Vagina (tissue), 2 donors: ENCODE data around the gene AQP12B. TPM values are rescaled to one million over a fixed set of nuclear protein-coding genes. Genes with fewer than 3 reads are reported as not detected.
"Not testable (repeated sequence)": the region's sequence is repeated elsewhere in the genome, so short reads cannot be mapped to it uniquely, and the experiment has no call there.

Source experiments
- DNase-seq, 2 donors: peaks; one replicate each; pipeline ENCODE4 v3.0.0-alpha.2; 2017; ENCODE audit errors: extremely low spot score in 2 of 2
- H3K27ac ChIP-seq: fragments of 200-600 bp; sonication (generic); one replicate; pipeline ENCODE4 v1.5.1; 2019
- H3K27me3 ChIP-seq: fragments of 200-600 bp; sonication (generic); one replicate; pipeline ENCODE4 v1.5.1; 2019
- H3K36me3 ChIP-seq, 2 donors: fragments of 200-600 bp; sonication (generic); one replicate each; pipeline ENCODE4 v1.5.1; 2017 to 2019
- H3K4me1 ChIP-seq: fragments of 200-600 bp; sonication (generic); one replicate; pipeline ENCODE4 v1.5.1; 2019
- H3K4me3 ChIP-seq, 2 donors: fragments of 200-600 bp; sonication (generic); 1 replicate in 1 of 2; 2 replicates in 1 of 2; pipeline ENCODE4 v1.5.1; 2016 to 2019
- H3K9me3 ChIP-seq: fragments of 200-600 bp; sonication (generic); one replicate; pipeline ENCODE4 v1.5.1; 2019
- POLR2A ChIP-seq, 2 donors: fragments of 450-650 bp; IDR thresholded peaks; one replicate each; pipeline ENCODE4 v1.6.1; 2017; ENCODE audit warnings: antibody characterized with exemption in 2 of 2, mild to moderate bottlenecking in 2 of 2, moderate library complexity in 2 of 2
- POLR2AphosphoS5 ChIP-seq, 2 donors: sonication (generic); formaldehyde crosslinking; IDR thresholded peaks; one replicate each; pipeline ENCODE4 v1.9.0; 2017; ENCODE audit warnings: antibody characterized with exemption in 2 of 2, mild to moderate bottlenecking in 2 of 2, low read depth in 1 of 2; ENCODE audit not compliant: insufficient read depth in 1 of 2
- intact Hi-C: fragments of 100-400 bp; cut with DNase I; formaldehyde crosslinking; loops from one replicate; pipeline ENCODE4 v1.15.1; 2023
- total RNA-seq: library from RNA; depleted of rRNA; stranded (reverse); fragments of >200 nt; gene quantifications from one replicate; pipeline ENCODE4 v1.2.3, GENCODE V29; 2016
- TF ChIP-seq, protein P1 (sequence below), 3 experiments: fragments of 450-650 bp in 2 of 3; fragments of 200-600 bp in 1 of 3; sonication (generic) in 1 of 3; IDR thresholded peaks; one replicate each; pipeline ENCODE4 v1.5.1; 2017 to 2019; ENCODE audit warnings: antibody characterized with exemption in 3 of 3, mild to moderate bottlenecking in 2 of 3, moderate library complexity in 2 of 3

AQP12B gene
- not detected for total RNA-seq

GRCh38 chr2:240682431-240683224 is at the start of gene AQP12B:
Gene AQP12B, minus strand, starts transcription at chr2:240682885. Its CDS starts 48 bp downstream, at chr2:240682837.
- H3K4me3 ChIP-seq, intact Hi-C loops, H3K9me3 ChIP-seq, H3K36me3 ChIP-seq, H3K27me3 ChIP-seq, H3K4me1 ChIP-seq, H3K27ac ChIP-seq, DNase-seq: not testable (repeated sequence)

GRCh38 chr2:240732184-240732583 is 49.5 kb upstream of the AQP12B start:
- no peak overlapping the region for H3K27ac ChIP-seq
- TF ChIP-seq, protein P1, sequence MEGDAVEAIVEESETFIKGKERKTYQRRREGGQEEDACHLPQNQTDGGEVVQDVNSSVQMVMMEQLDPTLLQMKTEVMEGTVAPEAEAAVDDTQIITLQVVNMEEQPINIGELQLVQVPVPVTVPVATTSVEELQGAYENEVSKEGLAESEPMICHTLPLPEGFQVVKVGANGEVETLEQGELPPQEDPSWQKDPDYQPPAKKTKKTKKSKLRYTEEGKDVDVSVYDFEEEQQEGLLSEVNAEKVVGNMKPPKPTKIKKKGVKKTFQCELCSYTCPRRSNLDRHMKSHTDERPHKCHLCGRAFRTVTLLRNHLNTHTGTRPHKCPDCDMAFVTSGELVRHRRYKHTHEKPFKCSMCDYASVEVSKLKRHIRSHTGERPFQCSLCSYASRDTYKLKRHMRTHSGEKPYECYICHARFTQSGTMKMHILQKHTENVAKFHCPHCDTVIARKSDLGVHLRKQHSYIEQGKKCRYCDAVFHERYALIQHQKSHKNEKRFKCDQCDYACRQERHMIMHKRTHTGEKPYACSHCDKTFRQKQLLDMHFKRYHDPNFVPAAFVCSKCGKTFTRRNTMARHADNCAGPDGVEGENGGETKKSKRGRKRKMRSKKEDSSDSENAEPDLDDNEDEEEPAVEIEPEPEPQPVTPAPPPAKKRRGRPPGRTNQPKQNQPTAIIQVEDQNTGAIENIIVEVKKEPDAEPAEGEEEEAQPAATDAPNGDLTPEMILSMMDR (IDR thresholded peaks at IDR 0.05) = no peak
- TF ChIP-seq POLR2AphosphoS5 (IDR thresholded peaks at IDR 0.05; ENCODE audit: insufficient read depth in 1 of 2, low read depth in 1 of 2) (no peak), POLR2A (IDR thresholded peaks at IDR 0.05) (no peak)
- no peaks in the 10 kb centered on the region for H3K27me3 ChIP-seq
- DNase-seq = no peak
- H3K4me1 ChIP-seq = no peaks in the 10 kb centered on the region
- no peaks in the 10 kb centered on the region for H3K9me3 ChIP-seq
- no peak overlapping the region for H3K4me3 ChIP-seq
- H3K36me3 ChIP-seq = no peaks in the 10 kb centered on the region
- intact Hi-C loops = no loop called here

DNA sequence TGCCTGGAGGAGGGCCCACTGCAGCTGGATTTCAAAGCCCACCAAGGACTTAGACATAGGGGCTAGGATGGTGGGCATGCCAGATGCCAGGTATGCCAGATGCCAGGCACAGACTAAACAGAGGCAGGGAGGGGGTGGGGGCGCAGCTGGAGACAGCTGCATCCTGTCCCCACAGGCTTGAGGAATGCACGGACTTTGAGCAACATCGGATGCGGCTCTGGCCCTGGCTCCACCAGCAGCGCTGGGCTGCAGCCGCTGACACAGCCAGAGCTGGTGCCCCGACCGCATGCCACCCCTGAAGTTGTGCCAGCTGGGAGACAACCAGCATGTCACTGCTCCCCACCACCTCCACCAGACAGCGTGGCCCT is 48.5 kb upstream of the AQP12B start:
- Histone ChIP-seq H3K27me3 (no peaks in the 10 kb centered on the region), H3K27ac (no peak overlapping the region), H3K9me3 (no peaks in the 10 kb centered on the region), H3K4me3 (no peak overlapping the region), H3K4me1 (no peaks in the 10 kb centered on the region), H3K36me3 (no peaks in the 10 kb centered on the region)
- no peak for DNase-seq
- intact Hi-C loops = no loop called here
- TF ChIP-seq POLR2A (IDR thresholded peaks at IDR 0.05) = no peak
- TF ChIP-seq POLR2AphosphoS5 (IDR thresholded peaks at IDR 0.05; ENCODE audit: insufficient read depth in 1 of 2, low read depth in 1 of 2) = no peak
- TF ChIP-seq, protein P1 (IDR thresholded peaks at IDR 0.05) = no peak

GRCh38 chr2:240730501-240731177 is 48.0 kb upstream of the AQP12B start:
- no peak overlapping the region for H3K4me3 ChIP-seq
- no peaks in the 10 kb centered on the region for H3K4me1 ChIP-seq
- intact Hi-C loops = no loop called here
- no peaks in the 10 kb centered on the region for H3K36me3 ChIP-seq
- H3K9me3 ChIP-seq = no peaks in the 10 kb centered on the region
- H3K27ac ChIP-seq = no peak overlapping the region
- H3K27me3 ChIP-seq = no peaks in the 10 kb centered on the region
- TF ChIP-seq POLR2A (IDR thresholded peaks at IDR 0.05) (no peak), POLR2AphosphoS5 (IDR thresholded peaks at IDR 0.05; ENCODE audit: insufficient read depth in 1 of 2, low read depth in 1 of 2) (no peak)
- TF ChIP-seq, protein P1 (IDR thresholded peaks at IDR 0.05) = no peak
- DNase-seq = no peak

- no peaks in the 10 kb centered on the region for H3K27me3 ChIP-seq
- H3K4me1 ChIP-seq = no peaks in the 10 kb centered on the region
- H3K36me3 ChIP-seq = no peaks in the 10 kb centered on the region
- H3K9me3 ChIP-seq = no peaks in the 10 kb centered on the region
- TF ChIP-seq POLR2AphosphoS5 (IDR thresholded peaks at IDR 0.05; ENCODE audit: insufficient read depth in 1 of 2, low read depth in 1 of 2) = no peak
- TF ChIP-seq, protein P1 (IDR thresholded peaks at IDR 0.05) = no peak
- no peak for TF ChIP-seq POLR2A (IDR thresholded peaks at IDR 0.05)
- intact Hi-C loops = no loop called here
- DNase-seq = no peak
- no peak overlapping the region for H3K4me3 ChIP-seq
- no peak overlapping the region for H3K27ac ChIP-seq
Measured at GRCh38 chr2:240728827-240729226, 46.1 kb upstream of the AQP12B start.
